ENCODE measurements around the gene ATOH7.

DNA sequence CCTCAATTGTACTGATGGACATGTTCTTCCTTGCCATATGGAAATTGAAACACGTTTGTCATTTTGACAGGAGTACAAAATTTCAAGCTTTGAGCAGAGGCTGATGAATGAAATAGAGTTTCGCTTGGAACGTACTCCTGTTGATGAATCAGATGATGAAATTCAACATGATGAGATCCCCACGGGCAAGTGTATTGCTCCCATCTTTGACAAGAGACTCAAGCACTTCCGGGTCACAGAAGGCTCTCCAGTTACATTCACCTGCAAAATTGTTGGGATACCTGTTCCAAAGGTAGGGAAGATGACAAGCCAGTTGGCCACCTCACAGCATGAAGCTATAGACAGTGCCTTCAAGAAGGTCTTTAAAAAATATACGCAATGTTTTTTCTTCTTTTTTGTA is 43.1 kb downstream of the ATOH7 start:
- TF ChIP-seq, protein P1, sequence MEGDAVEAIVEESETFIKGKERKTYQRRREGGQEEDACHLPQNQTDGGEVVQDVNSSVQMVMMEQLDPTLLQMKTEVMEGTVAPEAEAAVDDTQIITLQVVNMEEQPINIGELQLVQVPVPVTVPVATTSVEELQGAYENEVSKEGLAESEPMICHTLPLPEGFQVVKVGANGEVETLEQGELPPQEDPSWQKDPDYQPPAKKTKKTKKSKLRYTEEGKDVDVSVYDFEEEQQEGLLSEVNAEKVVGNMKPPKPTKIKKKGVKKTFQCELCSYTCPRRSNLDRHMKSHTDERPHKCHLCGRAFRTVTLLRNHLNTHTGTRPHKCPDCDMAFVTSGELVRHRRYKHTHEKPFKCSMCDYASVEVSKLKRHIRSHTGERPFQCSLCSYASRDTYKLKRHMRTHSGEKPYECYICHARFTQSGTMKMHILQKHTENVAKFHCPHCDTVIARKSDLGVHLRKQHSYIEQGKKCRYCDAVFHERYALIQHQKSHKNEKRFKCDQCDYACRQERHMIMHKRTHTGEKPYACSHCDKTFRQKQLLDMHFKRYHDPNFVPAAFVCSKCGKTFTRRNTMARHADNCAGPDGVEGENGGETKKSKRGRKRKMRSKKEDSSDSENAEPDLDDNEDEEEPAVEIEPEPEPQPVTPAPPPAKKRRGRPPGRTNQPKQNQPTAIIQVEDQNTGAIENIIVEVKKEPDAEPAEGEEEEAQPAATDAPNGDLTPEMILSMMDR (IDR thresholded peaks at IDR 0.05) = no peak
- TF ChIP-seq EZH2 (IDR thresholded peaks at IDR 0.05; ENCODE audit: borderline replicate concordance, insufficient read depth, low read depth, low read length, poor library complexity, severe bottlenecking) = no peak
